ENCODE measurements around the gene KCNA10.

KCNA10 gene

GRCh38 chr1:110471131-110471530 is 47.8 kb downstream of the KCNA10 start:
- H3K4me3 ChIP-seq (ENCODE audit: low read length) = no peak overlapping the region
- no peaks in the 10 kb centered on the region for H4K20me1 ChIP-seq (ENCODE audit: control insufficient read depth, insufficient read depth, low read depth, low read length)
- peaks cover 3% of the 10 kb centered on the region for H3K27me3 ChIP-seq (ENCODE audit: control insufficient read depth, low read length)
- no peaks in the 10 kb centered on the region for H3K79me2 ChIP-seq (ENCODE audit: control insufficient read depth, low read length)
- H3K36me3 ChIP-seq (ENCODE audit: control insufficient read depth, low read length) = no peaks in the 10 kb centered on the region
- no peaks in the 10 kb centered on the region for H3K9me2 ChIP-seq (replicated peaks; ENCODE audit: control insufficient read depth, low read length)
- H3K4me1 ChIP-seq (ENCODE audit: control insufficient read depth, low read length) = no peaks in the 10 kb centered on the region
- H3F3A ChIP-seq (ENCODE audit: control insufficient read depth, insufficient read depth) = no peaks in the 10 kb centered on the region
- TF ChIP-seq CTCF (IDR thresholded peaks at IDR 0.05; ENCODE audit: low read depth, low read length, poor library complexity, severe bottlenecking) (no peak), EZH2phosphoT487 (IDR thresholded peaks at IDR 0.05; ENCODE audit: borderline replicate concordance, low read length) (no peak)
- H3K27ac ChIP-seq (ENCODE audit: low read depth, low read length) = no peak overlapping the region
- H3K4me2 ChIP-seq (ENCODE audit: low read length) = no peak overlapping the region
- no peaks in the 10 kb centered on the region for H3K9me3 ChIP-seq (ENCODE audit: control insufficient read depth, insufficient read depth, low read length)

Measured in DOHH2 (cell line).